Measurements from ENCODE around the gene SNAPIN.

SNAPIN gene

DNA sequence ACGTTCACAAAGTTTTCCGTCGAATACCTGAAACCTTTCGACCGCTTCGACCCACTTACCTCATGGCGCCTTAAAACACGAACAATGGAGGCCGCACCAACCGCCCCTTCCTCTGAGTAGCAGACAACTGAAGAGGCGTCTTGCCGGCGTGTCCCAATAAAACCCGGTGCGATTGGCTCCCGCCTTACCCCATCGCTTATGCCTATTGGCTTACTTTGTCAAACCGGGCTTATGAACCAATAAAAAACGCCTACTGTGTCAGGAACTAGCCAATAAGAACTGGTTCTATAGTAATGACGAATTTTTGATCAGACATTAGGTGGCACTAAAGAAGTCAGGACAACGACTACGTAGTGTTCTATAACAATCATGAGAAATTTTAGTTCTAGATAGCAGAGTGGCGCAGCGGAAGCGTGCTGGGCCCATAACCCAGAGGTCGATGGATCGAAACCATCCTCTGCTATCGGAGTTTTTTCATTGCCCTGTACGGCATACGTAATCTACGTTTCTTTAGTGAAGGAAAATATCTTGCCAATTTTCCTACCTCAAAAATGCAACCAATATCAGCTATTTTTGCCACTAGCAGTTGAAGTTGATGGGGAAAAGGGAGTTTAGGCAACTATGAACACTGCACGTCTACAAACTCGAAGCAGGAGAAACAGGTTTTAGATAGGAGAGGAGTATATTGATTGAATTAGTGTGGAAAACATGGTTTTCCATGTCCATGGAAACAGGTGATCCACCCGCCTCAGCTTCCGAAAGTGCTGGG is 12.5 kb downstream of the SNAPIN start, which contains the start of gene ILF2:
Gene ILF2 (minus strand): TSS at position 135 of the 769 bp plus-strand sequence. CDS start 71 bp downstream, at position 64.
- TF ChIP-seq POLR2A (IDR thresholded peaks at IDR 0.05; ENCODE audit: extremely low read depth, insufficient read length) = peak; percentile 89
- TF ChIP-seq CTCF (IDR thresholded peaks at IDR 0.05; ENCODE audit: low read depth, low read length) = peak; percentile 15
- TF ChIP-seq MAX (IDR thresholded peaks at IDR 0.05; ENCODE audit: low read depth, low read length) = peak; percentile 85
- TF ChIP-seq MYC (IDR thresholded peaks at IDR 0.05; ENCODE audit: low read depth, low read length) = peak; percentile 96
- H3K4me3 ChIP-seq (ENCODE audit: low read depth, low read length) = peak within 1 kb of the TSS; percentile 97
- peak; percentile 99 for DNase-seq (ENCODE audit: low read depth)

DNA sequence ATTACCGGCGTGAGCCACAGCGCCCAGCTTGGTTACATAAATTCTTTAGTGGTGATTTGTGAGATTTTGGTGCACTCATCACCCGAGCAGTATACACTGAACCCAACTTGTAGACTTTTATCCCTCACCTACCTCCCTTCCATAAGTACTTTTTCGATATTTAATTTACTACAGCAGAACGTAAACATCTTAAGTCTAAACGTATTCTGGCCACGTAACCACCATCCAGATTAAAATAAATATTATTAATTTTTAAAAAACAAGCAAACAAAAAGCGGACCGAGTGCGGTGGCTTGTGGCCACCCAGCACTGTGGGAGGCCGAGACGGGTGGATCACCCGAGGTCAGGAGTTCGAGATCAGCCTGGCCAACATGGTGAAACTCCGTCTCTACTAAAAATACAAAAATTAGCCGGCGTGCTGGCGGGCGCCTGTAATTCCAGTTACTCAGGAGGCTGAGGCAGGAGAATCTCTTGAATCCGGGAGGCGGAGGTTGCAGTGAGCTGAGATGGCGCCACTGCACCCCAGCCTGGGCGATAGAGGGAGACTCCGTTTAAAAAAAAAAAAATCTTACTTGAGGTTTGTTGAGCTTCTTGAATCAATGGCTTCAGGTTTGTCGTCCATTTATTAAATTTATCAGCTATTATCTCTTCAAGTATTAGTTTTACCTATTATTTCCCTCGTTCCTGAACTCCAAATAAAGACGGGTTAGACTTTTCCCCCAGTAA is 13.3 kb downstream of the SNAPIN start:
- H3K4me3 ChIP-seq (ENCODE audit: low read depth, low read length) = peak overlapping the region; percentile 82
- peak; percentile 52 for DNase-seq (ENCODE audit: low read depth)

GRCh38 chr1:153673511-153673910 is 15.0 kb downstream of the SNAPIN start:
- TF ChIP-seq MYC (IDR thresholded peaks at IDR 0.05; ENCODE audit: low read depth, low read length) (no peak), CTCF (IDR thresholded peaks at IDR 0.05; ENCODE audit: low read depth, low read length) (no peak), POLR2A (IDR thresholded peaks at IDR 0.05; ENCODE audit: extremely low read depth, insufficient read length) (no peak), MAX (IDR thresholded peaks at IDR 0.05; ENCODE audit: low read depth, low read length) (no peak)
- no peak for DNase-seq (ENCODE audit: low read depth)
- H3K4me3 ChIP-seq (ENCODE audit: low read depth, low read length) = no peak overlapping the region

- peak; percentile 74 for DNase-seq (ENCODE audit: low read depth)
- H3K4me3 ChIP-seq (ENCODE audit: low read depth, low read length) = no peak overlapping the region
- peak; percentile 78 for TF ChIP-seq CTCF (IDR thresholded peaks at IDR 0.05; ENCODE audit: low read depth, low read length)
- TF ChIP-seq POLR2A (IDR thresholded peaks at IDR 0.05; ENCODE audit: extremely low read depth, insufficient read length) = no peak
- no peak for TF ChIP-seq MAX (IDR thresholded peaks at IDR 0.05; ENCODE audit: low read depth, low read length)
- peak; percentile 13; the same call in 1 of the 2 replicates for TF ChIP-seq MYC (IDR thresholded peaks at IDR 0.05; ENCODE audit: low read depth, low read length)
Measured at GRCh38 chr1:153677718-153678518, 19.4 kb downstream of the SNAPIN start.

GRCh38 chr1:153678519-153679336 is 20.2 kb downstream of the SNAPIN start, which contains the start of gene NPR1:
Gene NPR1, plus strand, starts transcription at chr1:153678688. Its CDS starts 421 bp downstream, at chr1:153679109.
- no peak within 1 kb of the TSS for H3K4me3 ChIP-seq (ENCODE audit: low read depth, low read length)
- peak; percentile 57 for DNase-seq (ENCODE audit: low read depth)
- TF ChIP-seq POLR2A (IDR thresholded peaks at IDR 0.05; ENCODE audit: extremely low read depth, insufficient read length) = no peak
- TF ChIP-seq MYC (IDR thresholded peaks at IDR 0.05; ENCODE audit: low read depth, low read length) = no peak
- no peak for TF ChIP-seq CTCF (IDR thresholded peaks at IDR 0.05; ENCODE audit: low read depth, low read length)
- TF ChIP-seq MAX (IDR thresholded peaks at IDR 0.05; ENCODE audit: low read depth, low read length) = no peak
